GM12878 (cell line): ENCODE data around the gene RAD51B. TPM values are rescaled to one million over a fixed set of nuclear protein-coding genes. Genes with fewer than 3 reads are reported as not detected.

Experiments
- BACH1 ChIP-seq: fragments of 450-650 bp; IDR thresholded peaks from 2 replicates; pipeline ENCODE4 v1.6.1; 2017; ENCODE audit warnings: mild to moderate bottlenecking, borderline replicate concordance
- BMI1 ChIP-seq: fragments of 450-650 bp; IDR thresholded peaks from 2 replicates; pipeline ENCODE4 v1.6.1; 2016; ENCODE audit warnings: mild to moderate bottlenecking, moderate library complexity, borderline replicate concordance
- CREM ChIP-seq: IDR thresholded peaks from 2 replicates; pipeline ENCODE4 v1.6.1; 2014; ENCODE audit warnings: antibody characterized with exemption, low read depth
- DPF2 ChIP-seq: fragments of 450-650 bp; IDR thresholded peaks from 2 replicates; pipeline ENCODE4 v1.6.1; 2017; ENCODE audit warnings: mild to moderate bottlenecking
- EED ChIP-seq: sonication (generic); IDR thresholded peaks from 2 replicates; pipeline ENCODE4 v1.6.1; 2016; ENCODE audit warnings: antibody characterized with exemption, low read depth
- ESRRA ChIP-seq: IDR thresholded peaks from 2 replicates; pipeline ENCODE4 v1.6.1; 2012; ENCODE audit warnings: mild to moderate bottlenecking, low read length, improper control_type of control experiment
- GABPA ChIP-seq: IDR thresholded peaks from 2 replicates; pipeline ENCODE4 v1.6.1; 2014; ENCODE audit warnings: antibody characterized with exemption, low read depth, mild to moderate bottlenecking, inconsistent platforms
- HCFC1 ChIP-seq: fragments of 150-350 bp; IDR thresholded peaks from 2 replicates; pipeline ENCODE4 v1.6.1; 2014; ENCODE audit warnings: low read length
- HDAC2 ChIP-seq: fragments of 200-600 bp; sonication (generic); IDR thresholded peaks from 2 replicates; pipeline ENCODE4 v1.6.1; 2017
- IKZF1 ChIP-seq: fragments of 450-650 bp; conservative IDR thresholded peaks from 2 replicates; pipeline ENCODE4 v1.6.1; 2017; ENCODE audit warnings: antibody characterized with exemption, mild to moderate bottlenecking
- KLF5 ChIP-seq: fragments of 450-650 bp; IDR thresholded peaks from 2 replicates; pipeline ENCODE4 v1.6.1; 2014; ENCODE audit warnings: mild to moderate bottlenecking; ENCODE audit not compliant: partially characterized antibody
- MAX ChIP-seq: IDR thresholded peaks from 2 replicates; pipeline ENCODE4 v1.6.1; 2012; ENCODE audit warnings: low read depth, low read length, improper control_type of control experiment
- MTA2 ChIP-seq: fragments of 450-650 bp; IDR thresholded peaks from 2 replicates; pipeline ENCODE4 v1.6.1; 2016; ENCODE audit warnings: low read depth, mild to moderate bottlenecking, moderate library complexity
- NFYB ChIP-seq: IDR thresholded peaks from 2 replicates; pipeline ENCODE4 v1.6.1; 2011; ENCODE audit warnings: low read depth, mild to moderate bottlenecking, low read length, improper control_type of control experiment, moderate library complexity; ENCODE audit not compliant: insufficient read depth
- NR2C1 ChIP-seq: fragments of 450-650 bp; IDR thresholded peaks from 2 replicates; pipeline ENCODE4 v1.6.1; 2017; ENCODE audit warnings: antibody characterized with exemption, mild to moderate bottlenecking, moderate library complexity
- NRF1 ChIP-seq: conservative IDR thresholded peaks from 2 replicates; pipeline ENCODE4 v1.6.1; 2011; ENCODE audit warnings: mild to moderate bottlenecking, low read depth, low read length, improper control_type of control experiment
- PAX8 ChIP-seq: fragments of 450-650 bp; IDR thresholded peaks from 2 replicates; pipeline ENCODE4 v1.6.1; 2017; ENCODE audit warnings: mild to moderate bottlenecking, moderate library complexity
- PKNOX1 ChIP-seq: fragments of 450-650 bp; IDR thresholded peaks from 2 replicates; pipeline ENCODE4 v1.6.1; 2016; ENCODE audit warnings: mild to moderate bottlenecking
- PRDM15 ChIP-seq: fragments of 450-650 bp; formaldehyde crosslinking; IDR thresholded peaks from 2 replicates; pipeline ENCODE4 v1.4.0; 2020; ENCODE audit warnings: mild to moderate bottlenecking, moderate library complexity
- SMAD5 ChIP-seq: IDR thresholded peaks from 2 replicates; pipeline ENCODE4 v1.6.1; 2016; ENCODE audit warnings: antibody characterized with exemption, low read depth
- STAT1 ChIP-seq: fragments of 450-650 bp; conservative IDR thresholded peaks from 2 replicates; pipeline ENCODE4 v1.6.1; 2014; ENCODE audit warnings: antibody characterized with exemption, mild to moderate bottlenecking
- STAT3 ChIP-seq: IDR thresholded peaks from 2 replicates; pipeline ENCODE4 v1.6.1; 2011; ENCODE audit warnings: low read depth, low read length, improper control_type of control experiment
- TCF7 ChIP-seq: IDR thresholded peaks from 2 replicates; pipeline ENCODE4 v1.6.1; 2014; ENCODE audit warnings: antibody characterized with exemption, borderline replicate concordance
- ZNF207 ChIP-seq: fragments of 450-650 bp; IDR thresholded peaks from 2 replicates; pipeline ENCODE4 v1.6.1; 2014; ENCODE audit warnings: antibody characterized with exemption, mild to moderate bottlenecking, borderline replicate concordance
- ZNF217 ChIP-seq: fragments of 450-650 bp; IDR thresholded peaks from 2 replicates; pipeline ENCODE4 v1.6.1; 2017; ENCODE audit warnings: antibody characterized with exemption, mild to moderate bottlenecking
- ZNF384 ChIP-seq: IDR thresholded peaks from 2 replicates; pipeline ENCODE4 v1.6.1; 2012; ENCODE audit warnings: low read depth, mild to moderate bottlenecking, low read length, improper control_type of control experiment, borderline replicate concordance
- ZSCAN29 ChIP-seq: fragments of 450-650 bp; IDR thresholded peaks from 2 replicates; pipeline ENCODE4 v1.6.1; 2017; ENCODE audit warnings: mild to moderate bottlenecking, moderate library complexity
- polyA plus RNA-seq, 11 experiments: library from polyadenylated mRNA; depleted of rRNA in 4 of 11; unstranded in 6 of 11; stranded (reverse) in 5 of 11; fragments of >200 nt; fragmentation: Nextera tagmentation in 4 of 11; fragmentation: Illumina TruSeq in 1 of 11; extraction: Ambion mirVana in 4 of 11; extraction: Trizol in 1 of 11; gene quantifications; 1 replicate in 1 of 11; 2 replicates in 10 of 11; pipeline versions ENCODE4 v1.2.1 to v1.2.3, GENCODE V29; 2011 to 2016; ENCODE audit warnings: inconsistent platforms in 2 of 11, missing spikeins in 2 of 11, low read depth in 1 of 11
- total RNA-seq, 4 experiments: library from RNA; depleted of rRNA in 3 of 4; stranded (reverse); fragments of >200 nt in 3 of 4; fragmentation: Illumina TruSeq in 1 of 4; extraction: Trizol in 1 of 4; gene quantifications; 2 replicates each; pipeline versions ENCODE4 v1.2.1 to v1.2.3, GENCODE V29; 2013 to 2021

RAD51B gene
- total and polyA plus RNA-seq, 10 of the 15 experiments (the other 5 are each of a cell fraction or from before 2014, with no cell fraction given), result 9.8 to 26.8 (median 21.3) TPM

- no peak for TF ChIP-seq ZNF207
- TF ChIP-seq MTA2, result peak; percentile 85
- TF ChIP-seq PKNOX1, result no peak
- no peak for TF ChIP-seq HDAC2
- TF ChIP-seq ZSCAN29, result no peak
- TF ChIP-seq ZNF217, result peak; percentile 72; the same call in 1 of the 2 replicates
- no peak; the same call in 1 of the 2 replicates for TF ChIP-seq BMI1
- TF ChIP-seq STAT3, result no peak
- no peak; the same call in 1 of the 2 replicates for TF ChIP-seq BACH1
- TF ChIP-seq KLF5, result no peak
- TF ChIP-seq PAX8, result no peak
- no peak for TF ChIP-seq IKZF1
- no peak for TF ChIP-seq ZNF384
- no peak for TF ChIP-seq PRDM15 (CRISPR knock-in tag)
- TF ChIP-seq HCFC1, result no peak
- no peak for TF ChIP-seq NR2C1
- no peak for TF ChIP-seq STAT1
- TF ChIP-seq GABPA, result no peak
- TF ChIP-seq NFYB, result no peak
- no peak for TF ChIP-seq CREM
- TF ChIP-seq SMAD5, result no peak
- TF ChIP-seq MAX, result no peak
- no peak for TF ChIP-seq ESRRA
- TF ChIP-seq TCF7, result no peak
- TF ChIP-seq DPF2, result peak; percentile 52; the same call in 1 of the 2 replicates
- no peak for TF ChIP-seq EED
- no peak for TF ChIP-seq NRF1
These were observed 315.4 kb downstream of the RAD51B start (continued) for GRCh38 chr14:68135028-68135427.
